A673 (cell line): ENCODE measurements around the gene CST11. TPM values are rescaled to one million over a fixed set of nuclear protein-coding genes. Genes with fewer than 3 reads are reported as not detected.

ENCODE experiments used
- BruUV-seq: library from RNA; stranded (reverse); fragments of 400-500 nt; replicated peaks from 2 replicates; lab custom pipeline; 2021; lab: Mats Ljungman, UMichigan
- CTCF ChIA-PET: fragments of 300-600 bp; sonication (Branson Sonifier 250); formaldehyde crosslinking; loops from one replicate; lab custom pipeline; 2022; ENCODE audit warnings: antibody characterized with exemption; lab: Charles Lee
- POLR2A ChIA-PET: fragments of 300-600 bp; sonication (Branson Sonifier 250); formaldehyde crosslinking; loops from one replicate; lab custom pipeline; 2022; ENCODE audit warnings: antibody characterized with exemption; ENCODE audit not compliant: low non-redundant PET; lab: Charles Lee
- DNase-seq: peaks from one replicate; pipeline ENCODE4 v3.0.0-alpha.2; 2015; ENCODE audit warnings: low spot score
- H3K27ac ChIP-seq: fragments of 200-600 bp; sonication (generic); 2 replicates; pipeline ENCODE4 v1.5.1; 2016; ENCODE audit warnings: mixed run types, low read depth, mild to moderate bottlenecking, mixed read lengths, antibody characterized with exemption, low read length; ENCODE audit not compliant: poor library complexity, severe bottlenecking
- H3K27me3 ChIP-seq: fragments of 200-600 bp; sonication (generic); replicated peaks from 2 replicates; pipeline ENCODE4 v1.6.1; 2017; ENCODE audit warnings: mixed run types, low read depth, mild to moderate bottlenecking, mixed read lengths, antibody characterized with exemption, low read length; ENCODE audit not compliant: insufficient read depth, poor library complexity
- H3K36me3 ChIP-seq: fragments of 200-600 bp; sonication (generic); 2 replicates; pipeline ENCODE4 v1.6.1; 2016; ENCODE audit warnings: mixed run types, mild to moderate bottlenecking, mixed read lengths, antibody characterized with exemption, low read length; ENCODE audit not compliant: insufficient read depth, poor library complexity, severe bottlenecking
- H3K4me1 ChIP-seq: fragments of 200-600 bp; sonication (generic); 2 replicates; pipeline ENCODE4 v1.6.1; 2017; ENCODE audit warnings: mixed run types, mild to moderate bottlenecking, mixed read lengths, antibody characterized with exemption, low read length; ENCODE audit not compliant: insufficient read depth, poor library complexity, severe bottlenecking
- H3K4me3 ChIP-seq: fragments of 200-600 bp; sonication (generic); 2 replicates; pipeline ENCODE4 v1.5.1; 2016; ENCODE audit warnings: low read depth, mixed run types, mild to moderate bottlenecking, mixed read lengths, low read length; ENCODE audit not compliant: poor library complexity, severe bottlenecking
- H3K9me3 ChIP-seq: fragments of 200-600 bp; sonication (generic); 2 replicates; pipeline ENCODE4 v1.6.1; 2016; ENCODE audit warnings: mixed run types, low read depth, mild to moderate bottlenecking, mixed read lengths, antibody characterized with exemption, low read length; ENCODE audit not compliant: poor library complexity, severe bottlenecking
- EZH2 ChIP-seq: fragments of 200-600 bp; sonication (generic); IDR thresholded peaks from 2 replicates; pipeline ENCODE4 v1.6.1; 2017; ENCODE audit warnings: borderline replicate concordance, low read depth, mild to moderate bottlenecking, mixed read lengths, antibody characterized with exemption, low read length; ENCODE audit not compliant: poor library complexity, severe bottlenecking
- intact Hi-C: fragments of 100-400 bp; cut with micrococcal nuclease; formaldehyde crosslinking; loops from one replicate; pipeline ENCODE4 v1.10.0; 2022; ENCODE audit not compliant: unreplicated experiment
- total RNA-seq: library from RNA; stranded (reverse); gene quantifications from 2 replicates; pipeline ENCODE4 v1.2.3, GENCODE V29; 2021
- TF ChIP-seq, protein P1 (sequence below): fragments of 300-800, 200-600 bp; sonication (generic); conservative IDR thresholded peaks from 2 replicates; pipeline ENCODE4 v1.5.1; 2017; ENCODE audit warnings: low read depth, mild to moderate bottlenecking, antibody characterized with exemption, low read length, moderate library complexity, mixed read lengths

The CST11 gene
- total RNA-seq, 1 experiment from 2014 or later, result not detected

DNA sequence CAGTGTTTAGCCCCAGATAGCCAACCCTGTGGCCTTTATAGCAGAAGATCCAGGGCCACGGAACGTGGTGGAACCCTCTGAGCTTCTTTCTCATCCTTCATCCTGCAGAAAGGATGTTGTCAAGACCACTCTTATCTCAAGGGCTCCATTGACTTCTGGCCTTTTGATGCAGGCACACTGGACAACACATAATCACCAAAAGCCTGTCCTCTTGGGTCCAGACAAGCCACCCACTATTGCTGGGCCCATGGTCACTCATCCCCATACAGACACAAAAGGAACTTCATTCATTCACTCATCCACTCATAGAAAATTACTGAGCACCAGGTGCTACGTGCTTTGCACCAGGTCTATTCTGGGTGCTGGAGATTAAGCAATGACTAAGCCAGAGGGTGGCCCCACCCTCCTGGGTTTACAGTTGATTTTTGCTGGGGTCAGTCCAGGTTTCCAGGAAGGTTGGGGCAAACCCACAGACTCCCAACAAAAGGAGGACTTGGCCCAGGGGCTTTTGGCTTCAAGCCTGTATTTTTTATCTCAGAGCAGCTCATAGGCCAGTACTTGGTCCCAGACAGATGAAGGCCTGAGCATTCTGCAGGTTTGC lies 40.6 kb upstream of the CST11 start:
- no peaks in the 10 kb centered on the region for H3K9me3 ChIP-seq
- ChIA-PET CTCF (no interaction called here), POLR2A (no interaction called here)
- no peak for DNase-seq
- TF ChIP-seq, protein P1, sequence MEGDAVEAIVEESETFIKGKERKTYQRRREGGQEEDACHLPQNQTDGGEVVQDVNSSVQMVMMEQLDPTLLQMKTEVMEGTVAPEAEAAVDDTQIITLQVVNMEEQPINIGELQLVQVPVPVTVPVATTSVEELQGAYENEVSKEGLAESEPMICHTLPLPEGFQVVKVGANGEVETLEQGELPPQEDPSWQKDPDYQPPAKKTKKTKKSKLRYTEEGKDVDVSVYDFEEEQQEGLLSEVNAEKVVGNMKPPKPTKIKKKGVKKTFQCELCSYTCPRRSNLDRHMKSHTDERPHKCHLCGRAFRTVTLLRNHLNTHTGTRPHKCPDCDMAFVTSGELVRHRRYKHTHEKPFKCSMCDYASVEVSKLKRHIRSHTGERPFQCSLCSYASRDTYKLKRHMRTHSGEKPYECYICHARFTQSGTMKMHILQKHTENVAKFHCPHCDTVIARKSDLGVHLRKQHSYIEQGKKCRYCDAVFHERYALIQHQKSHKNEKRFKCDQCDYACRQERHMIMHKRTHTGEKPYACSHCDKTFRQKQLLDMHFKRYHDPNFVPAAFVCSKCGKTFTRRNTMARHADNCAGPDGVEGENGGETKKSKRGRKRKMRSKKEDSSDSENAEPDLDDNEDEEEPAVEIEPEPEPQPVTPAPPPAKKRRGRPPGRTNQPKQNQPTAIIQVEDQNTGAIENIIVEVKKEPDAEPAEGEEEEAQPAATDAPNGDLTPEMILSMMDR, result no peak
- intact Hi-C loops, result no loop called here
- no peaks in the 10 kb centered on the region for H3K4me1 ChIP-seq
- no peak overlapping the region for H3K27ac ChIP-seq
- H3K27me3 ChIP-seq, result no peaks in the 10 kb centered on the region
- no peak overlapping the region for H3K4me3 ChIP-seq
- no TSS peak for BruUV-seq
- H3K36me3 ChIP-seq, result no peaks in the 10 kb centered on the region

DNA sequence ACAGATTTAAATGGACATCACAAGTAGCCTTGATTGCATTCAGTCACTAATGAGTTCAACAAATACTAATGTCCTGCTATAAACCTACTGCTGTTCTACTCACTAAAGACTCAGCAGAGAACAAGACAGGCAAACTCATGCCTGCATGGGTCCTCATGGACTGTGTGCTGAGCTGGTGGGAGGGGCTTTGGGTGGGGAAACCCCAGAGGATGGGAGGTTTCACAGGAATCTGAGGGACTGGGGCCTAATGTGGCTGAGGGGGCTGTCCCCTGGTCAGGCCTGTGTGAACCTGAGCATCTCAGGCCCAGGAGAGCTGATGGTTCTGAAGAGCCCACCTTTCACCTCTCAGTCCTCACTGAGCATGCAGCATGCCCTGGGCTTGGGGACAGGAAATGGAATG lies 39.6 kb upstream of the CST11 start:
- Histone ChIP-seq H3K27ac (no peak overlapping the region), H3K27me3 (no peaks in the 10 kb centered on the region), H3K36me3 (no peaks in the 10 kb centered on the region), H3K4me1 (no peaks in the 10 kb centered on the region), H3K9me3 (no peaks in the 10 kb centered on the region), H3K4me3 (no peak overlapping the region)
- DNase-seq, result no peak
- TF ChIP-seq, protein P1, result no peak
- TF ChIP-seq EZH2, result no peak
- BruUV-seq, result no TSS peak
- intact Hi-C loops, result no loop called here
- ChIA-PET CTCF (no interaction called here), POLR2A (no interaction called here)

DNA sequence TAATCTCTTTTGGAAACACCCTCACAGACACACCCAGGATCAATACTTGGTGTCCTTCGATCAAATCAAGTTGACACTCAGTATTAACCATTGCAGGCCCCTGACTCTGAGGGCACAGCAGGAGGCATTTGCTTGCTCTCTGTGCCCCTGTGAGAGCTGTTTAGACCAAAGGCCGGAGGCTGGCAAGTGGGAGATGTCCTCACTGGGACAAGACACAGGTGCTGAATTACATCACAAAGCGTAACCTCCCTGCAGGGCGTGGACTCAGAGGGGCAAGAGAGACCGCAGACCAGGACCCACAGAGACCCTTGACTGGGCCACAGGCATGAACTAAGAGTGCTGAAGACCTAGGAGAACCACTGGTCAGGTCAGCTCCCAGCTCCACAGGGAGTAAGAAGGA lies 38.1 kb upstream of the CST11 start, which contains the start of gene CST8:
CST8 (plus strand) TSS at position 301 of the 400 bp plus-strand sequence. CDS start 551 bp downstream, outside the sequence.
- Histone ChIP-seq H3K4me3 (no peak within 1 kb of the TSS), H3K9me3 (no peaks in the 10 kb centered on the region), H3K27ac (no peak within 1 kb of the TSS), H3K27me3 (no peaks in the 10 kb centered on the region), H3K4me1 (no peaks in the 10 kb centered on the region), H3K36me3 (no peaks in the 10 kb centered on the region)
- no peak for TF ChIP-seq EZH2
- TF ChIP-seq, protein P1, result no peak
- ChIA-PET POLR2A (no interaction called here), CTCF (no interaction called here)
- DNase-seq, result no peak
- no TSS peak for BruUV-seq
- intact Hi-C loops, result no loop called here
